GM12864 (cell line): ENCODE data around the gene KRTAP5-8.

ENCODE experiments used
- DNase-seq: peaks from one replicate; pipeline ENCODE4 v3.0.0-alpha.2; 2011; ENCODE audit warnings: low read depth
- H3K4me3 ChIP-seq: 2 replicates; pipeline ENCODE4 v1.5.1; 2011; ENCODE audit warnings: mild to moderate bottlenecking, low read depth, low read length, control low read depth
- TF ChIP-seq, protein P1 (sequence below): IDR thresholded peaks from 2 replicates; pipeline ENCODE4 v1.5.1; 2011; ENCODE audit warnings: low read depth, mild to moderate bottlenecking, moderate library complexity, low read length, control low read depth, inconsistent platforms; ENCODE audit errors: missing control alignments

KRTAP5-8 gene

DNA sequence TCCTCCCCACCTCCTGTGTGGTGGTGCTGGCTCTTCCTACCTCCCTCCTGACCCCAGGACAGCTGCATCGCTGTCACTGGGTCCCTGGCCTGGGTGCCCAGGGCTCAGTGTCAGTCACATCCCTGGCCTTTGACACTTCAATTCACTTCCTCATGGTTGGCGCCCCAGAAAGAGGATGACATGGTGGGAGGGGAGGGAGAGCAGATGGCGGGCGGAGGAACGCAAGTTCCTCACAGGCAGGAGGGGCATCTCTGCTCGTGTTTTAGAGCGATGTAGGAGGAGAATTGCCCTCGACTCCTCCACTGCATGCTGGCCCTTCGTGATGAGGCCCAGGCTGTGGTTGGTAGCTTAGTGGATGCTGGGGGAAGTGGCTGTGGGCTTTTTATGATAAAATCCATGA, 45.9 kb upstream of the KRTAP5-8 start:
- no peak for DNase-seq
- no peak overlapping the region for H3K4me3 ChIP-seq
- TF ChIP-seq, protein P1, sequence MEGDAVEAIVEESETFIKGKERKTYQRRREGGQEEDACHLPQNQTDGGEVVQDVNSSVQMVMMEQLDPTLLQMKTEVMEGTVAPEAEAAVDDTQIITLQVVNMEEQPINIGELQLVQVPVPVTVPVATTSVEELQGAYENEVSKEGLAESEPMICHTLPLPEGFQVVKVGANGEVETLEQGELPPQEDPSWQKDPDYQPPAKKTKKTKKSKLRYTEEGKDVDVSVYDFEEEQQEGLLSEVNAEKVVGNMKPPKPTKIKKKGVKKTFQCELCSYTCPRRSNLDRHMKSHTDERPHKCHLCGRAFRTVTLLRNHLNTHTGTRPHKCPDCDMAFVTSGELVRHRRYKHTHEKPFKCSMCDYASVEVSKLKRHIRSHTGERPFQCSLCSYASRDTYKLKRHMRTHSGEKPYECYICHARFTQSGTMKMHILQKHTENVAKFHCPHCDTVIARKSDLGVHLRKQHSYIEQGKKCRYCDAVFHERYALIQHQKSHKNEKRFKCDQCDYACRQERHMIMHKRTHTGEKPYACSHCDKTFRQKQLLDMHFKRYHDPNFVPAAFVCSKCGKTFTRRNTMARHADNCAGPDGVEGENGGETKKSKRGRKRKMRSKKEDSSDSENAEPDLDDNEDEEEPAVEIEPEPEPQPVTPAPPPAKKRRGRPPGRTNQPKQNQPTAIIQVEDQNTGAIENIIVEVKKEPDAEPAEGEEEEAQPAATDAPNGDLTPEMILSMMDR: no peak

DNA sequence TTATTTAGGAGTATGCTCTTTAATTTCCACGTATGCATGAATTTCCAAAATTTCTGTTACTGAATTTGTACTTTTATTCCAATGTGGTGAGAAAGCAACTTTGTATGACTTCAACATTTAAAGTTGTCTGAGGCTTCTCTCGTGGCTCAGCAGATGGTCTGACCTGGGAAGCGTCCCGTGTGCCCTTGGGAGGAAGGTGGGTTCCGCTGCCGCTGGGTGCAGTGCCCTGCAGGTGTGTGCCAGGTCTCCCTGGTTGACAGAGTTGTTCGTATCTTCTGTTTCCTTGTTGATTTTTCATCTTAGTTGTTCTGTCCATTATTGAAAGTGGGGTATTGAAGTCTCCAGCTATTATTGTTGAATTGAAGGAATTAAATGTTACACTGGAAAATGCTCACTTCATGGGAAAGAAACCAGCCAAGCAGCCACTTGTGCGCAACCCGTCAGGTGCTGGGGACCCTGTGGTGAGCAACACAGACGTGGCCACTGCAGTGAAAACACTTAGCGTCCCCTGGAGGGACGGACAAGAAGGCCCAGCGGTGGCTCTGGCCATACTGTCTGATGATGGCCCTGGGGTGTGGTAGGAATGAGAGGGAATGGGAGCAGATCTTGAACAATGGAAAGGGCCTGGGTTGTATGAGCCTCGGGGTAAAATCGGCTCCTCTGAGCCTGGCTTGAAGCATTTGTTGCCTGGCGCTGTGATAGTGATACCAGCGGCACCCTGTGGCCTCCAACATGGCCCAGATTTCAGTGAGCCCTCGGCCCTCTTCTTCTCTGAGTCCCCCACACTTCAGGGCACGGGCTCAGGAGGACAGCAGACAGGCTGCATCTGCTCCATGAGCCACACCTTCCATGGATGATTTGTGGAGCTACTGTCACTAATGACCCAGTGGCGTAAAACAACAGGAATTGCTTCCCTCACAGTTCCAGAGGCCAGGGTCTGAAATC, 42.3 kb upstream of the KRTAP5-8 start:
- TF ChIP-seq, protein P1: no peak
- H3K4me3 ChIP-seq: no peak overlapping the region
- DNase-seq: no peak

DNA sequence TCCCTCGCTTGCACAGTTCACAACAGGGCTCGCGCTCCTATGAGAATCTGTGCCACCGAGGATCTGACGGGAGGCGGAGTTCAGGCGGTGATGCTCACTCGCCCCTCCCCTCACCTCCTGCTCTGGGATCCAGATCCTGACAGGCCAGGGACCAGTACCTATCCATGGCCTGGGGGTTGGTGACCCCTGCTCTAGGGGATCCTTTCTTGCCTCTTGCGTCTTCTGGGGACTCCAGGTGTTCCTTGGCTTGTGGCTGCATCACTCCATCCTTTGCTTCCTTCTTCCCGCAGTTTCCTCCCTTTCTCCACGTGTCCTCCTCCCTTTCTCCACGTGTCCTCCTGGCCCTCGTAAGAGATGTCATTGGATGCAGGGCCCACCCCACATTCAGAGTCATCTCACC, 41.4 kb upstream of the KRTAP5-8 start:
- no peak overlapping the region for H3K4me3 ChIP-seq
- no peak for DNase-seq
- TF ChIP-seq, protein P1: no peak

DNA sequence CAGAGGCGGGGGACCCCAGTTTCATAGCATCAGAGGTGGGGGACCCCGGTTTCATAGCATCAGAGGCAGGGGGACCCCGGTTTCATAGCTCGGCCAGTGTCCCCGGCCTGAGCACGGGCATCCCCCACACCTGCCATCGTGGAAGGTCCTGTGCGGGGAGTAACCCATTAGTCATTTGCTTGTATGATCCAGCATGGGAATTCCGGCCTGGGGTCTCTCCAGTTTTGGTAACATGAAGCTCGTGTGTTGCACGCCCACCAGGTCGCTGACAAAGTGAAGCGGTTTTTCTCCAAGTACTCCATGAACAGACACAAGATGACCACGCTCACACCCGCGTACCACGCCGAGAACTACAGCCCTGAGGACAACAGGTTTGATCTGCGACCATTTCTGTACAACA, 39.7 kb upstream of the KRTAP5-8 start:
- no peak overlapping the region for H3K4me3 ChIP-seq
- DNase-seq: no peak
- TF ChIP-seq, protein P1: no peak

DNA sequence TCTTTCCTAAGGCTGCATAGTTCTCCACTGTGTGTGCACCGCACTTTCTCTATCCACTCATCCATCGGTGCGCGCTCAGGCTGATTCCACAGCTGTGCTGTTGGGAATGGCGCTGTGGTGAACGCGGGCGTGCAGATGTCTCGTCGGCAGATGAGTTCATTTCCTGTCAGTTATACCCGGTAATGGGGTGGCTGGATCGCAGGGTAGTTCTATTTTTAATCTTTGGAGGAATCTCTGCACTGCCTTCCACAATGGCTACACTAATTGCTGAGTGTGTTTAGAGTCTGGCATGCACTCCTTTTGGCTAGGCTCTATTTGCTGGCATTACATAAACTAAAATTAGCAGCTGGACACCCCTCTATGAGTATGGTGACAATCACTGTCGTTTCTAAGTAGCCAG, 38.7 kb upstream of the KRTAP5-8 start:
- H3K4me3 ChIP-seq: no peak overlapping the region
- no peak for DNase-seq
- TF ChIP-seq, protein P1: no peak

DNA sequence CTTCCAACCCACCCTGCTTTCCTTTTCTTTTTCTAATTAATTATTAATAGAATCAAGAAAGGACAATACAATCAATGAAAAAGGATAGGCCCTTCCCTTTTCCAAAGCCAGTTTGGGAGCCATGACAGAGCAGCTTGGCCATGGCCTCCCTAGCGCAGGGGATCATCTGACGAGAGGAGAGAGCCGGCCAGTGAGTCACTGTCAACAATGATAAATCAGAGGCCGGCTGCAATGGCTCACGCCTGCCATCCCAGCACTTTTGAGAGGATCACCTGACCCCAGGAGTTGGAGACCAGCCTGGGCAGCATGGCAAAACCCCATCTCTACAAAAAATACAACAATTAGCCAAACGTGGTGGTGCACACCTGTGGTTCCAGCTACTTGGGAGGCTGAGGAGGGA, 38.3 kb upstream of the KRTAP5-8 start:
- TF ChIP-seq, protein P1: no peak
- H3K4me3 ChIP-seq: no peak overlapping the region
- no peak for DNase-seq

DNA sequence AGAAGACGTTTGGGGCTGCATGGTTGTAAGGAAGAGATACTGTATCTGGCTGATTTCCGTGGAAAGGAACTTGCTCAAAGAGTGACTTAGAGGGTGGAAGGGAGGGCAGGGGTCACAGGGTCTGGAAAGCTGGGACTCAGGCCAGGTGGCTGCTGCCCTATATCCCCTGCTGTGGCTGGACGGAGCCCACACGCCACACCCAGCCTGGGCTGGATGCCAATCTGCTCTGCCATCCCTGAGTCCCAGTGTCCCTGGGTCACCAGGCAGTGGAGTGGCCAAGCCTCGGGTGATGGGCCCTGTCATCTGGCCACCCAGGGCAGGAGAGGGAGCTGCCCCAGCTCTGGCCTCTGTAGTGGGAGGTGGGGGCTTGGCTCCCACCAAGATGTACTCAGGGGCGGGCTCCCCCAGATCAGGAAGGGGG, 37.2 kb upstream of the KRTAP5-8 start:
- H3K4me3 ChIP-seq: no peak overlapping the region
- TF ChIP-seq, protein P1: no peak
- DNase-seq: no peak
